ENCODE measurements around the gene RNF43. TPM values are rescaled to one million over a fixed set of nuclear protein-coding genes. Genes with fewer than 3 reads are reported as not detected.

RNF43 gene
- polyA plus RNA-seq, 1 of the 3 experiments (the other 2 are of a cell fraction) = not detected

- Histone ChIP-seq H3K4me3 (ENCODE audit: low read depth in 2 of 2, low read length in 1 of 2) (no peak overlapping the region), H3K4me1 (ENCODE audit: control insufficient read depth in 1 of 2, insufficient read depth in 2 of 2, low read depth in 1 of 2, low read length in 1 of 2) (no peaks in the 10 kb centered on the region), H3K4me2 (no peak overlapping the region), H3K9me3 (no peaks in the 10 kb centered on the region), H4K20me1 (ENCODE audit: insufficient read depth) (no peaks in the 10 kb centered on the region), H2AFZ (ENCODE audit: low read depth) (no peak overlapping the region), H3K27ac (ENCODE audit: low read depth in 2 of 2, low read length in 1 of 2) (no peak overlapping the region), H3K9me2 (no peaks in the 10 kb centered on the region), H3K36me3 (replicated peaks in 1 of 2; ENCODE audit: control insufficient read depth in 1 of 2, insufficient read depth in 2 of 2, low read length in 1 of 2) (no peaks in the 10 kb centered on the region), H3K79me2 (ENCODE audit: insufficient read depth) (no peaks in the 10 kb centered on the region), H3K9ac (no peak overlapping the region), H3F3A (replicated peaks; ENCODE audit: insufficient read depth) (no peaks in the 10 kb centered on the region), H3K27me3 (ENCODE audit: insufficient read depth) (no peaks in the 10 kb centered on the region; the same call in 1 of the 2 replicates)
- ChIA-PET POLR2A (interaction anchor here (1.3 kb wide), 1 partner anchor 17 kb away, joined by 3 read pairs; the partner anchor contains the start of gene SUPT4H1), CTCF (interaction anchor here (0.7 to 5.7 kb wide), 5 partner anchors 13 to 120 kb away, joined by 3 to 21 read pairs (median 3); partner anchors contain the start of gene RNF43)
- 28% methylated on average over 5 of the region's 5 CpGs for WGBS (ENCODE audit: low lambda C conversion rate)
- DNase-seq = no peak
- TF ChIP-seq REST (IDR thresholded peaks at IDR 0.05; ENCODE audit: low read depth, low read length) = no peak
- TF ChIP-seq FOXM1 (IDR thresholded peaks at IDR 0.05; ENCODE audit: low read depth) = no peak
- TF ChIP-seq USF1 (IDR thresholded peaks at IDR 0.05; ENCODE audit: borderline replicate concordance, low read depth) = no peak
- no peak for TF ChIP-seq GABPA (IDR thresholded peaks at IDR 0.05; ENCODE audit: low read depth)
- no peak for TF ChIP-seq SMC3 (IDR thresholded peaks at IDR 0.05; ENCODE audit: low read depth, low read length)
- no peak for TF ChIP-seq MEF2A (IDR thresholded peaks at IDR 0.05; ENCODE audit: borderline replicate concordance, low read depth)
Observed at GRCh38 chr17:58369214-58370031, 47.9 kb downstream of the RNF43 start.

- ChIA-PET CTCF (interaction anchor here (0.7 to 5.7 kb wide), 4 partner anchors 22 to 120 kb away, joined by 3 to 21 read pairs (median 3); partner anchors contain the start of gene RNF43), POLR2A (interaction anchor here (1.3 kb wide), 1 partner anchor 17 kb away, joined by 3 read pairs; the partner anchor contains the start of gene SUPT4H1)
- Histone ChIP-seq H3K27ac (ENCODE audit: low read depth in 2 of 2, low read length in 1 of 2) (no peak overlapping the region), H3K9me3 (no peaks in the 10 kb centered on the region), H3K4me1 (ENCODE audit: control insufficient read depth in 1 of 2, insufficient read depth in 2 of 2, low read depth in 1 of 2, low read length in 1 of 2) (no peaks in the 10 kb centered on the region; a peak in 1 of 4 replicates), H3F3A (replicated peaks; ENCODE audit: insufficient read depth) (no peaks in the 10 kb centered on the region), H2AFZ (ENCODE audit: low read depth) (no peak overlapping the region), H3K4me3 (ENCODE audit: low read depth in 2 of 2, low read length in 1 of 2) (no peak overlapping the region), H3K27me3 (ENCODE audit: insufficient read depth) (peaks cover 4% of the 10 kb centered on the region; the same call in 1 of the 2 replicates), H4K20me1 (ENCODE audit: insufficient read depth) (no peaks in the 10 kb centered on the region), H3K79me2 (ENCODE audit: insufficient read depth) (no peaks in the 10 kb centered on the region), H3K9me2 (no peaks in the 10 kb centered on the region), H3K9ac (no peak overlapping the region), H3K4me2 (no peak overlapping the region), H3K36me3 (replicated peaks in 1 of 2; ENCODE audit: control insufficient read depth in 1 of 2, insufficient read depth in 2 of 2, low read length in 1 of 2) (no peaks in the 10 kb centered on the region)
- no peak for DNase-seq
- WGBS (ENCODE audit: low lambda C conversion rate) = 41% methylated on average over 3 of the region's 3 CpGs
- no peak for TF ChIP-seq FOSL2 (IDR thresholded peaks at IDR 0.05; ENCODE audit: borderline replicate concordance, low read depth)
- no peak for TF ChIP-seq RXRA (IDR thresholded peaks at IDR 0.05; ENCODE audit: borderline replicate concordance, low read depth)
- TF ChIP-seq IRF3 (IDR thresholded peaks at IDR 0.05; ENCODE audit: low read depth, low read length) = no peak
- no peak for TF ChIP-seq CHD2 (IDR thresholded peaks at IDR 0.05; ENCODE audit: low read length, partially characterized antibody)
- no peak for TF ChIP-seq USF1 (IDR thresholded peaks at IDR 0.05; ENCODE audit: borderline replicate concordance, low read depth)
- no peak for TF ChIP-seq ELF1 (IDR thresholded peaks at IDR 0.05)
- no peak for TF ChIP-seq ZBTB33 (IDR thresholded peaks at IDR 0.05; ENCODE audit: borderline replicate concordance, low read depth)
- TF ChIP-seq TAF1 (IDR thresholded peaks at IDR 0.05; ENCODE audit: borderline replicate concordance, low read depth, low read length) = no peak
- no peak for TF ChIP-seq SMC3 (IDR thresholded peaks at IDR 0.05; ENCODE audit: low read depth, low read length)
- TF ChIP-seq EP300 (IDR thresholded peaks at IDR 0.05; ENCODE audit: borderline replicate concordance in 1 of 2, low read depth in 1 of 2, low read length in 1 of 2) = no peak
- TF ChIP-seq POLR2AphosphoS5 (IDR thresholded peaks at IDR 0.05; ENCODE audit: low read depth, low read length) = no peak
Observed at GRCh38 chr17:58368860-58369213, 48.5 kb downstream of the RNF43 start.

Measured in SK-N-SH (cell line).